GM21576 (cell line): ENCODE data around the gene RAE1.

ENCODE experiments used
- ATAC-seq: cut with Tn5 transposase; IDR thresholded peaks from one replicate; pipeline ENCODE4 v1.9.1; 2021; ENCODE audit warnings: mild to moderate bottlenecking, moderate library complexity; ENCODE audit not compliant: unreplicated experiment

The RAE1 gene

DNA sequence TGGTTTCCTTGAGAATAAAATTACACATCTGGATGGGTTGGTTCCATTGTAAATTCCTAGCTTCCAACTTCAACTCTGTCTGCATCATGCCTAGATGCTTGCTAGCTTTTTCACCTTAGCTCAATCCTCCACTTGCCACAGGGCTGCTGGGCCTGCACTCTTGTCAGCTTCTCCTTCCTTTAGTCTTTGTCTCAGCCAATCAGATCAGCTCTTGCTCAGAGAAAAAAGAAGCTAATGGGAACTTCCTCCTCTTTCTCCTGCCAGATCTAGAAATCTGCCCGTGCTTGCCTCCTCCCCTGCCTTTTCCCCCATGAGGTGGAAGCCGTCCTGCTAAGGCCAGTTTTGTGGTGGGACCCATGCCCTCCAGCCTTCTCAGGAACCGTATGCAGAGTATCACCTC, 18.5 kb downstream of the RAE1 start:
- ATAC-seq = no peak

DNA sequence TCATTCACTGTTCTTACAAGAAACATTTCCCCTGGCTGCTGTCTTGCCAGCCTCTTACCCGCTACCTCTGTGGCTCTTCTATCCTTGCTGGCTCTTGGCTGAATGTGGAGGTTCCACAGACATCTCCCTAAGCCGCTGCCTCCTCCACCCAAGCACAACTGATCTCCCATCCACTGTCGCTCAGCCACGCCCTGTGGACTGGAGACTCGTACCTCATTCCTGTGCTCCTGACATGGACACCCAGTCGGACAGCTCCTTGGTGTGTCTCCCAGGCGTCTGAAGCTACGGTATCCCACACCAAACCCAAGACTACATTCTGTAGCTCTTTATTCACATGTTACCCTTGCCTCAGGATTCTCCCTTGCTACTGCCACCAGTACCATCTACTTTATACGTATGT, 19.3 kb downstream of the RAE1 start:
- ATAC-seq = no peak

DNA sequence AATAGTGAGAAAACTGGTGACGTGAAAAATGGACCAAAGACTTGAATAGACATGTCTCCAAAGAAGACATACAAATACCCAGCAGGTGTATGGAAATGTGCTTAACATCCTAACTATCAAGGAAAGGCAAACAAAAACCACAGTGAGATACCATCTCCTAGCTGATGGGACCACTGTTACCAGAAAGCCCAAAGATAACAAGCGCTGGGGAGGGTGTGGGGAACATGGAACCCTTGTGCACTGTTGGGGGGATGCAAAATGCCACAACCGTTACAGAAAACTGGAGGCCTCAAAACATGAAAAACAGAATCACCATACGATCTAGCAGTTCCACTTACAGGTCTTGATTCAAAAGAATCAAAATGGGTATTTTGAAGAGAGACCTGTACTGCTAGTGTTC, 20.3 kb downstream of the RAE1 start:
- ATAC-seq = no peak

DNA sequence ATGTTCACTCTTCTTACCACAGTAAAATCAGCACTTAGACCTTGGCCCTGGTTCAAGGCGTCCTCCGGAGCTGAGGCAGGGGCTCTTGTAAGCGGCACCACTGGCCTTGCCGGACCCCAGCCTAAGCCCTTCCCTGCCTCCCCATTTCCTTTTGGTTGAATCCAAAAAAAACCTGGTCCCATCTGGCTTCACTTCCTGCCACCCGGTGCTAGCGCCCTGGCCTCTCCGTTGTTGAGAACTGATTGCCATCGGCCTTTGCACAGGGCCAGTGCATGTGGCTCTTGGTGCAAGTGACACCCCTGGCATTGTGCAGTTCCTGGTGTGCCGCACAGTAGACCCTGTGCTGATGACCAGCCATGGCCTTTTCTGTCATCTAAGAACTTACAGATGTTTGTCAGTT, 21.1 kb downstream of the RAE1 start:
- no peak for ATAC-seq

DNA sequence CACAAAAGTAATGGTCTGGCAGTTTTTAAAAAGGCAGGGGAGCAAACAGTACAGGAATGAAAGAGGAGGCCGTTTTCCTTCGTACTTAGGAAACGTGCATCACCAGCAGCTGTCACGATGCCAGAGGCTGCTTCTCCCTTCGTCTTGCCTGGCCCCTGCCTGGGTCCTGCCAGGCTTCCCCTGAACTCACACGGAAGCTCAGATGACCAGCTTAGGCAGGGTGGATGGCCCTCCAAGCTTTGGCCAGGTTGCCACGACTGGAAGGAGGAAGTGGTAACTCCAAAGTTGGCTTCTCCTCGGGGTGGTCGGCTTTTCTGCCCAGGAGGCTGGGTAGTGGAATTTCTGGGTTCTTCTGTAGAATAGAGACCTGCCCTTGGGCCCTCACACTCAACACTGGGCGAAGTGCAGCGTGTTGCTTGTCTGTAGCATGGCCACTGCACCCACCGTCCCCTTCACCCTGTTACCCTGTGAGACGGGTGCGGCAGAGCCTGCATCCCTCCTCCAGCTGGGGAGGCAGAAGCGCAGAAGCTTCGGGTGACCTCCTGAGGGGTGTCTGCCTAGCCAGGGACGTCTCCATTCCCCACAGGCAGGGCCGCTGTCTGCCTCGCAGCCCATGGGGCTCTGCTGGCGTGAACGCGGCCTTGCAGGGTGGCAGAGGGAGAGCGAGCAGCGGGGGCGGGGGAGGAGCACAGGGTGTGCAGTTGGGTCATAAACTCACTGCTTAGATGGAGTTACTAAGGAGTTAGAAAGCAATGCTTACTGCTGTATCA, 21.7 kb downstream of the RAE1 start:
- no peak for ATAC-seq

DNA sequence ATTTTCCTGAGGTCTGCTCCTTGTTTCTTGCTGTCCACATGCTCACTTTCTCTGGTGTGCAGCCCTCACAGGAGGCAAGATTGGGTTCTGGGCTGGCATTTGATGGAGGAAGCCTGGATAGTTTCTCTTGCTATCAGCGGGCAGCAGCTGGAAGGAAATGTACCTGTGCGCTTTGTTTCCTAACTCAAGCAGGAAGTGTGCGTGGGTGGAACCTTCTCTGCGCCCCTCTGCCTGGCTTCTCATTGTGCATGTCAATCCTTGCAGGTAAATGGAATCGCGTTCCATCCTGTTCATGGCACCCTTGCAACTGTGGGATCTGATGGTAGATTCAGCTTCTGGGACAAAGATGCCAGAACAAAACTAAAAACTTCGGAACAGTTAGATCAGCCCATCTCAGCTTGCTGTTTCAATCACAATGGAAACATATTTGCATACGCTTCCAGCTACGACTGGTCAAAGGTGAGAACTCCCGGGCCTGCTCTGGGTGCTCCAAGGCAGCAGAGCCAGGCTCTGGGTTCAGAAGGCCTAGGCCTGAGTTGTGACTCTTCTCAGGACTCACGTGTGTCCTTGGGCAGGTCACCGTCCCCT, 23.4 kb downstream of the RAE1 start:
- ATAC-seq = no peak

DNA sequence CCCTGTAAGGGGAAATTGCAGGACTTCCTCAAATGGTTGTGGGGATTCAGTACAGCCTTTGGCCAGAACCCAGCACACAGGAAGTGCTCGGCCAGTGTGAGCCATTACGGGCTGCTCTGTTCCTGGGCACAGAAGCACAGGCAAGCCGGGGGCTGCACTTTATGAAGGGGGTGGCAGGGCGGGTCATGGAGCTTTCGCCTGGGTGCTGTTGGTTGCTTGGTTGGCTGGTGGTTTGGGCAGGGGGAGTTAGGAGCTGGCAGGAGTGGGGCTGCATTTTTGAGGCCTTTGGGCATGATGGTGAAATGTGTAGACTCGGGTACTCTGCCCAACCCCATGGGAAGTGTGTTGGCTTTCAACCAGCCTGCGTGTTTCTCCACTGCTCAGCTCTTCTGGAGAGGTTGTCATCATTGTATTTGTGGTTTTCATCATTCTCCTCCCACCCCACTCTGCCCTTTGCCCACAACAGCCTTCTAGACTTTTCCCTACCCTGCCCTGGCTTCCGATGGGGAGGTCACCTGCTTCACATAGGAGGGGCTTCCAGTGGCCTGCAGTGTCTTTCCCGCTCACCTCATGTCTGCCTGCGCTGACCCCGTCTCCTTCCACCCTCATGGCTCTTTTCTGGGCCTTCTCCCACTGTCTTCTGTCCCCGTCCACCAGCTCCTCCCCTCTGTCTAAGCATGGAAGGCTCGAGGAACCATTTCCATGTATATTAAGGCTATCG, 24.0 kb downstream of the RAE1 start:
- no peak for ATAC-seq

DNA sequence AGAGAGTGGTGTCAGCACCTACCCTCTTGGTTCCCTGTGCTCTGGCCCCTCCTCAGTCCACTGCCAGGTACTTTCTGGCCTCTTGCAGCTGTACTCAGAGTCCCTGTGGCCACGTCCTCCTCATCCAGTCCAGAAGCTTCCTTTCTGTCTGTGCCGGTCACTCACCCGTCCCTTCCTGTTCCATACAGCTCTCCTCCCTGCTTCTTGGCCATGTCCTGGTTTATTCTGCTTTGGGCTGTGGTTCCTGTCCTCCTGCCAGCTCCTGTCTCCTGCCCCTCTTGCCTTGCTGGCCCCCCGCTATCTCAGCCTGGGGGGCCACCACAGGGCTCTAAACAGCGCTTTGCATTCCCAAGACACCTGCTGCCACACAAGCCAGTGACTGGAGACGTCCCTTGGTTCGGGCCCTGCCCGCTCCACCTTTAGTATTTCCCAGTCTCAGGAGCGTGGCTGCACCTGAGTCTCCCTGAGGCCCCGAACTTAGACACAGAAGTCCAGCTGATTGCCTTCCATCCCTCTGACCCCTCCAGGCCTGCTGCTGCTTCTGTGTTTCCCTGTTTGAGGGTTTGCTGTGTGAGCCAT, 24.7 kb downstream of the RAE1 start:
- no peak for ATAC-seq

DNA sequence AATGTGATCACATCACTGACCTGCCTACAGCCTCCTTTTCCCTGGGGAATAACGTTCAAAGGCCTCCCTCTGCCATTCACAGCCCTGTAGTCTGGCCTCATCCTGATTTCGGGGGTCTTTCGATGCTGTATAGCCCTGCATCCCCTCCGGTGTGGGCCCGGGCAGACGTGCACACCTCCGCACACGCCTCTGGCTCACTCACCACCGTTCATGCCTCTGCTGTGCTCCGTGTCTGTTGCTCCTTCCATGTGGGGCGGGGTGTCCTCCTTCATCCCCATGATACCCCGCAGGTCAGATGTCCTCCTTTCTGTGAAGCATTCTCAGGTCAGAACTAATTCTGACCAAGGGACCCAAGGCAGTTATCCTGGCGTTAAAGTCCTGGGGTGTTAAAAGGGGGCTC, 26.3 kb downstream of the RAE1 start:
- no peak for ATAC-seq

DNA sequence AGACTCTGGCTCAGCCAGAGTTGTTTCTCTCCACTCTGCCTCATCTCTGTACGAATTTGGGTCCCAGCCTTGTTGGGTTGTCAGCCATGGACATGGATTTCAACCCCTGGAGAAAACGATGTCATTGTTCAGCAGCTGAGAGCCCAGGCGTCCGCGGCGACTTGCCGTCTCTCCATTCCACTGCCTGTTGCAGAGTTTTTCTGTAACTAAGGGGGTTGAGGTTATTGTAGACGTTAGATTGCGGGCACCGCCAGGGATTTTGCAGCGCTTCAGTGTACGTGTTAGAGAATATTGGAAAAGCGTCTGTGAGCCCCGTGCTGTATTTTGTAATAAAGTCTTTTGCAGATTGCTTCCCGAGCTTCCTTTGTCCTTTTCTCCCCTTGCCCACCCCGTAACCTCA, 27.1 kb downstream of the RAE1 start:
- no peak for ATAC-seq

DNA sequence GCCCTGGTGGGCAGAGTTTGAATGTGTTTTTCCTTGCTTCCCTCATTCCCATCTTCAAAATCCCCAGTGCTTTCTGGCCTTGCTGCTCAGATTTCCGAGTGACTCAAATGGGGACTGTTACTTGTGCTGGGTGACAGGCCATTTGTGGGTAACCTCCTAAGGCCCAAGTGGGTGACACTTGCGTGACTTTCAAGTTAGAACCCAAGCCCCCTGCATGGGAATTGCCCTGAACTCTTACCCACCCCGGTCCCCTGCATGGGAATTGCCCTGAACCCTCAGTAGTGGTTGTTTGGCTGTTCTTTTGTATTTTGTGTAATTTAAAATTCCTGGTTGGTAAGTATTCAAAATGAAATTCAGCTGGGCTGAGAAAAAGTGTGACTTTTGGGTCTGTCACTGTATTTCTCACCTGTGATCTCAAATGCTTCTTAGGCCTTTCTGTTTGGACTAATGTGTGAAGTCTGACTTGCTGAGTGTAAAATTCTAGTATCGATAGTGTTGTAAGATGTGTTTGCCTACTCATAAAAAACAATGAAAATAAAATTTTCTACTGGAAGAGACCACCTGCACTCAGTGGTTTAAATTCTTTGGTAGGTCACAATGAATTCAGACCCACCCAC, 27.7 kb downstream of the RAE1 start:
- ATAC-seq = no peak

DNA sequence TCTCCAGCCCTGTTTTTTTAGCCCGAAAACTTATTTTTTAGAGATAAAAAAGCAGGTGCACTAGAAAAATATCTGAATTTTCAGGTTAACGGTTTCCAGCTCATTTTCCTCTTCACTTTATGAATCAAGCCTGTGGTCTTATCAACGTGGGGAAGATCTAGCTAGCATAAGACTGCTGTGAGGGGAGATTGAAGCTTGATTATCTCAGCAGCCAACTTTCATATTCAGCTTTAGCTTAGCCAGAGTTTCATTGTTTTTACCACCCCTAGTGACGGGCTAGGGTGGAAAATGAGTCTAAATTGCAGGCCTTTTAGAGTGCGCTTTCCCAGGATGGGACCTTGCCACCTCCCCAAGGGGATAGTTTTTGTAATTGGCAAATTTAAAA, 28.2 kb downstream of the RAE1 start:
- no peak for ATAC-seq

DNA sequence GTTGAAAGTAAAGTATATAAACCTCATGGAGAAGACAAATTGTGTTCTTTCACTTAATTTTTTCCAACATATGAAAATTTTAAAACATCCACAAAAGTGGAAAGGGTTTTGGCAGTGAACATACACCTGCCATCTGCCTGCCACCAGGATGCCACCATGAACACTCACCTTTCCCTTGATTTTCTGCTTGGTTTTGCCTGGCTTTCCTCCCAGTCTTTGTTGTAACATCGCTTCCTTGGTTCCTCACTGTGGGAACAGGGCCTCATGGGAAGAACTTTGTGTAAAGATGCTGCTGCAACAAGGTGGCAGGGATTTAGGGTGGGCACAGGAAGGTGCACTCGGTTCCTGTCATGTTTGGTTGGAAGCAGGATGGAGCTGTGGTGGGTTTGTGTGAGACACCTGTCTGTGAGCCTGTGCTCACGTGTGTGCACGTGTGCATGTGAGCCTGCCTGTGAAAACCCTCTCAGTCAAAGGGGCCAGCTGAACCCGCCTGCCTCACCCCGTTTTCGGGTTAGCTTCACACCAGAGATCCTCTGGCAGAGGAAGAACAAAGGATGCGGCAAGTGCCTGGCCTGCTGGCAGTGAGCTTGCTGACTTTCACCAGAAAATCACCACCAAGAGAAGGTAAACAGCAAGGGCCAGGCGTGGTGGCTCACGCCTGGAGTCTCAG, 29.2 kb downstream of the RAE1 start:
- no peak for ATAC-seq

DNA sequence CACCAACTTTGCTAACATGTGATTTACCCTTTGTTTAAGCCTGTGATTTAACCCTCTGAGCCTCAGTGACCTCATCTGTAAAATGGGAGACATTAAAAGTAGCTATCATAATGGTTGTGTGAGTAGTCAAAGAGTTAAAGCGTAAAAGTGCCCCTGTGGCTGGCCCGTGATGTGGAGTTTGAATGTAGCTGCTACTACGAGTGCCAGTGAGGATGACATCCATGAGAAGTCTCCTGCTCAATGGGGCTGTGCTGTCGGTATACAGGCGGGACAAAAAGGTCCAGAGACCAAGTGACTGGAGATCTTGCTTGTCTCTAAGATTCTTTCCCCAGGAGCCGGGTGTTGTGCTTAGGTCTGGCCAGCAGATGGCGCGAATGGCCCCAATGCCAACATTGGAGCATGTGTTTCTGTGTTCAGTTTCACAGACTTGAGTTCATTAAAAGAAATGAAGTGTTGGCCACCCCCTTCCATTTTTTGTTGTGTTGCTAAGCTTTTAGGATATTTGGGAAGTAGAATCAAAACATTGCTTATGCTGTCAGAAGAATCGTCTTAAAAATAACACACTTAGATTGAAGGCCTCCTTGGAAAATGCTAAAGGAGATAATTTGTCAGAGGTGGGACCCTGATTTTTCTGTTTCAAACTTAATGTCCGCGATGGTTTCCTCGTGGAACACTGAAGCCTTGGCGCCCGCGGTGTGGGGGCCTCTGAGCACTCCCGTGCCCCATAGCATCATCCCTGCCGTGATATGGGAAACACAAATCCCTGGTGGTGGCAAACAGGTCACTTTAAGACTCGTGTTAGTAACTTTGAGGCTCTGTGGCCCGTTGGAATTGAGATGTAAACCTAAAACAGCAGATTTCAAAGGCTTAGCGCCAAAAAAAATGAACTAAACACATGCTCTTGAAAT, 30.8 kb downstream of the RAE1 start:
- no peak for ATAC-seq

DNA sequence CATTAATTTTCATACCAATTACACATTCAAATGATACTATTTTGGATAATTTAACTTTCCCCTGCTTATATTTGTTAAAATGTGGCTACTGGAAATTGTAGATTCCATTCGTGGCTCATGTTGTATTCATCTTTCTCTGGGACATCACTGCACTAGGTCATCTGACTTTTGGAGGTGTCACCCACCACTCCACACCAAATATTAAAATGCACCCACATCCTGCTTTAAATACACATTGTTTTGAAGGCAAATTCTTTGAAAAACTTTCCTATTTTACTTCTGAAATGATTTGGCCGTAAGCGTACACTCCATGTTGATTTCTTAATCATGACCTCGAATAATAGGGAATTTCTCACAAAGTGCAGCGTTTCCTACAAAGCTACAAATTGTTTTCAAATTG, 31.5 kb downstream of the RAE1 start:
- ATAC-seq = no peak

DNA sequence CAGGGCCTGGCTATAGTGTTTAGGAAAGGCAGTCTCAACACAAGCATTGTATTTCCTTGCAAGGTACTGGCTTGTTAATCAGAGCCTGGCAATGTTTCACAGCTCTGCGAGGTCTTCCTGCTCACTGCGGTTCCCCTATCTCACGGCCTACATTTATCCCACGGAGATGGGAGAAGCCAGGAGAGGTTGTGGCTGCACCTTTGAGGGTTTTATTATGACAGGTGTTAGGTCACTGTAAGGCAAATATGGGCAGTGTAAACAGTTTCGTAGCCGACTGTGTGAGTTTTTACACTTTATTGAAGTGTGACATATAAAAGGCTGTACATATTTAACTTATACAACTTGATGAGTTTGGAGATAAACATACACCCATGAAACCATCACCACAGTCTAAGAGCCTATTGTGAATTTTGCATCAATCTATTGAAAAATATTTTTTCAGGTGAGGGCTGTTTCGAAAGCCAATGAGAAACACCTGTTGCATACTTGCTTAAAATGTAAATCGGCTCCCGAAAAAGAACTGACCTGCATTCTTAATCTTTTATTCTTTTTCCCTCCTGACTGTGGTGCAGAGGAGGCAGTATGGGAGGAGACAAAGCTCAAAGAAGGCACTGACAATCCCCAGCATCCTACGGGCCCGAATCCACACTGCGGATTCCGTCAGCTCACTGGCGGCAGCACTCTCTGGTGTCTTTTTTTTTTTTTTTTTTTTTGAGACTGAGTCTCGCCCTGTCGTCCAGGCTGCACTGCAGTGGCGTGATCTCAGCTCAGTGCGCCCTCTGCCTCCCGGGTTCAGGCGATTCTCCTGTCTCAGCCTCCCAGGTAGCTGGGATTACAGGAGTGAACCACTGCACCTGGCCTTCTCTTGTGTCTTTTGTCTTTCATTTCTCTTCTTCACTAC, 32.6 kb downstream of the RAE1 start:
- no peak for ATAC-seq

DNA sequence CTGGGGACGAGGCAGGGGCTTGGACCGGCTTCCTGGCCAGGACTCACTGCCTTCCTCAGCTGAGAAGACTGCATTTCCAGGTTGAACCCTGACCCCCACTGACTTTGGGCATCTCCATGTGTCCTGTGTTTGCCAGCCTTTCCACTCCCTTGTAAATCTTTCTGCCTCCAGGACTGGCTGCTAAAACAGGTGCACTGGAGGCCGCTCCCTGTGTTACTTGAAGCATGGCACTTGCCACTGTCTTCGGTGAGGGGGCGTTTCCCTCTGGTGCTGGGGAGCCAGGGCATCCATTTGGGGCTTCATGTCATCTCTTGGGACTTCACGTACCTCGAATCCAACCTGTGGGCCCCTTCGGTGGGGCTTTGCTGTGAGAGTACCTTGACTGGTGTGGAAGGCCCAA, 33.4 kb downstream of the RAE1 start:
- ATAC-seq = no peak

DNA sequence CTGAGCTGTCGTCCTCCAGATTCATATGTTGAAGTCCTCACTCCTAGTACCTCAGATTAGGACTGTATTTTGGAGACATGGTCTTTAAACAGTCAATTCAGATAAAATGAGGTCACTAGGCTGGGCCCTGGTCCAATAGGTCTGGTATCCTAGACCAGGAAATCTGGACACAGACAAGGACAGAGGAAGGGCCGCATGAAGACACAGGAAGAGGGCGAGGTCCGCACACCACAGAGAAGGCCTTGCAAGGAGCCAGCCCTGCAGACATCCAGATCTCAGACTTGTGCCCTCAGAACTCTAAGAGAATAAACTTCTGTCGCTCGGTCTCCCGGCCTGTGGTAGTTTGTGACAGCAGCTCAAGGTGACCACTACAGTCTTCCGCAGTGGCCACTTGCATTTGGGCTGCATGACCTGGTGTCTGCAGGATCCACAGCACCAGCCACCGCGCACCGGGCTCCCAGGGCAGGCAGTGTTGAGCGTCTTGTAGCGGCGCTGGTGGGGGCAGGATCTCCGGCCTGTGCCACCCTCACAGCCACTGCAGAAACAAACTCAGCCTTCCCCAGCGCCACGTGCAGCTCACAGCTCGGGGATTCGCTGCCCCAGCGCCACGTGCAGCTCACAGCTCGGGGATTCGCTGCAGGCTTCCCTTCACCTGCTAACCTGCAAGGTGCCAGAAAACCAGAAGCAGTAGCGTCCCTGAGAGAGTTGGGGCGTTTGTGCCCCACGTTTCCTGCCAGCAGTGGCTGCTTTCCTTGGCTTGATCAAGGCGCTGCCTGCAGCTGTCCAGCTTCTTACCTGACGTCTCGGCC, 34.1 kb downstream of the RAE1 start:
- no peak for ATAC-seq
